ENCODE results near the gene ARHGEF28. TPM values are rescaled to one million over a fixed set of nuclear protein-coding genes. Genes with fewer than 3 reads are reported as not detected.

Gene ARHGEF28
- total RNA-seq, 1 experiment from 2014 or later: 6.1 TPM

- H3K9ac ChIP-seq (ENCODE audit: low read length): no peak overlapping the region
- no peaks in the 10 kb centered on the region for H3K4me1 ChIP-seq (ENCODE audit: control insufficient read depth in 1 of 2, insufficient read depth in 2 of 2, low read length in 2 of 2)
- intact Hi-C loops (cut with micrococcal nuclease): no loop called here
- no peaks in the 10 kb centered on the region for H3K79me2 ChIP-seq (ENCODE audit: insufficient read depth, low read length)
- no peaks in the 10 kb centered on the region for H4K20me1 ChIP-seq (ENCODE audit: insufficient read depth)
- no peak overlapping the region for H3K4me2 ChIP-seq (ENCODE audit: low read length)
- no peak overlapping the region for H3K27ac ChIP-seq (ENCODE audit: low read depth, low read length)
- H3K9me3 ChIP-seq (ENCODE audit: control insufficient read depth in 1 of 2, insufficient read depth in 1 of 2, low read depth in 1 of 2, low read length in 2 of 2): no peaks in the 10 kb centered on the region
- no peaks in the 10 kb centered on the region for H3K27me3 ChIP-seq (ENCODE audit: insufficient read depth, low read length)
- RAD21 ChIA-PET (ENCODE audit: low non-redundant PET in 1 of 2, low total read pairs in 2 of 2, uncharacterized antibody in 2 of 2, unreplicated experiment in 2 of 2): no interaction called here
- no peaks in the 10 kb centered on the region for H3K36me3 ChIP-seq (ENCODE audit: control insufficient read depth in 1 of 2, insufficient read depth in 2 of 2, low read length in 2 of 2)
- DNase-seq (ENCODE audit: low read depth, low spot score) (no peak), ATAC-seq (no peak)
- H3K9me2 ChIP-seq (ENCODE audit: insufficient read depth): no peaks in the 10 kb centered on the region
- CTCF ChIA-PET: no interaction called here
- no peak overlapping the region for H3K4me3 ChIP-seq (replicated peaks in 1 of 2; ENCODE audit: low read depth in 1 of 2, low read length in 2 of 2)
- TF ChIP-seq YY1 (IDR thresholded peaks at IDR 0.05; ENCODE audit: extremely low read depth, insufficient replicate concordance, low read depth, low read length) (no peak), SIN3A (IDR thresholded peaks at IDR 0.05; ENCODE audit: low read depth) (no peak), TCF7L2 (IDR thresholded peaks at IDR 0.05; ENCODE audit: borderline replicate concordance, extremely low read depth, insufficient read depth, insufficient read length) (no peak), EZH2 (IDR thresholded peaks at IDR 0.05) (no peak), ZFX (IDR thresholded peaks at IDR 0.05) (no peak), MAX (IDR thresholded peaks at IDR 0.05) (no peak), POLR2A (IDR thresholded peaks at IDR 0.05; ENCODE audit: borderline replicate concordance, extremely low read depth, insufficient read depth, insufficient read length) (no peak), FOSL1 (IDR thresholded peaks at IDR 0.05; ENCODE audit: low read depth) (no peak), CEBPB (IDR thresholded peaks at IDR 0.05; ENCODE audit: low read depth) (no peak), ZBTB33 (IDR thresholded peaks at IDR 0.05; ENCODE audit: extremely low read depth, insufficient replicate concordance, low read length) (no peak), EGR1 (IDR thresholded peaks at IDR 0.05; ENCODE audit: low read depth) (no peak), EZH2phosphoT487 (IDR thresholded peaks at IDR 0.05; ENCODE audit: borderline replicate concordance) (no peak), RAD21 (IDR thresholded peaks at IDR 0.05; ENCODE audit: low read depth) (no peak), ELF1 (IDR thresholded peaks at IDR 0.05; ENCODE audit: borderline replicate concordance, low read depth) (no peak), ZNF274 (IDR thresholded peaks at IDR 0.05; ENCODE audit: low read depth, low read length) (no peak)
- TF ChIP-seq, protein P1, sequence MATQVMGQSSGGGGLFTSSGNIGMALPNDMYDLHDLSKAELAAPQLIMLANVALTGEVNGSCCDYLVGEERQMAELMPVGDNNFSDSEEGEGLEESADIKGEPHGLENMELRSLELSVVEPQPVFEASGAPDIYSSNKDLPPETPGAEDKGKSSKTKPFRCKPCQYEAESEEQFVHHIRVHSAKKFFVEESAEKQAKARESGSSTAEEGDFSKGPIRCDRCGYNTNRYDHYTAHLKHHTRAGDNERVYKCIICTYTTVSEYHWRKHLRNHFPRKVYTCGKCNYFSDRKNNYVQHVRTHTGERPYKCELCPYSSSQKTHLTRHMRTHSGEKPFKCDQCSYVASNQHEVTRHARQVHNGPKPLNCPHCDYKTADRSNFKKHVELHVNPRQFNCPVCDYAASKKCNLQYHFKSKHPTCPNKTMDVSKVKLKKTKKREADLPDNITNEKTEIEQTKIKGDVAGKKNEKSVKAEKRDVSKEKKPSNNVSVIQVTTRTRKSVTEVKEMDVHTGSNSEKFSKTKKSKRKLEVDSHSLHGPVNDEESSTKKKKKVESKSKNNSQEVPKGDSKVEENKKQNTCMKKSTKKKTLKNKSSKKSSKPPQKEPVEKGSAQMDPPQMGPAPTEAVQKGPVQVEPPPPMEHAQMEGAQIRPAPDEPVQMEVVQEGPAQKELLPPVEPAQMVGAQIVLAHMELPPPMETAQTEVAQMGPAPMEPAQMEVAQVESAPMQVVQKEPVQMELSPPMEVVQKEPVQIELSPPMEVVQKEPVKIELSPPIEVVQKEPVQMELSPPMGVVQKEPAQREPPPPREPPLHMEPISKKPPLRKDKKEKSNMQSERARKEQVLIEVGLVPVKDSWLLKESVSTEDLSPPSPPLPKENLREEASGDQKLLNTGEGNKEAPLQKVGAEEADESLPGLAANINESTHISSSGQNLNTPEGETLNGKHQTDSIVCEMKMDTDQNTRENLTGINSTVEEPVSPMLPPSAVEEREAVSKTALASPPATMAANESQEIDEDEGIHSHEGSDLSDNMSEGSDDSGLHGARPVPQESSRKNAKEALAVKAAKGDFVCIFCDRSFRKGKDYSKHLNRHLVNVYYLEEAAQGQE (IDR thresholded peaks at IDR 0.05; ENCODE audit: low read depth): no peak
- TF ChIP-seq, protein P2, sequence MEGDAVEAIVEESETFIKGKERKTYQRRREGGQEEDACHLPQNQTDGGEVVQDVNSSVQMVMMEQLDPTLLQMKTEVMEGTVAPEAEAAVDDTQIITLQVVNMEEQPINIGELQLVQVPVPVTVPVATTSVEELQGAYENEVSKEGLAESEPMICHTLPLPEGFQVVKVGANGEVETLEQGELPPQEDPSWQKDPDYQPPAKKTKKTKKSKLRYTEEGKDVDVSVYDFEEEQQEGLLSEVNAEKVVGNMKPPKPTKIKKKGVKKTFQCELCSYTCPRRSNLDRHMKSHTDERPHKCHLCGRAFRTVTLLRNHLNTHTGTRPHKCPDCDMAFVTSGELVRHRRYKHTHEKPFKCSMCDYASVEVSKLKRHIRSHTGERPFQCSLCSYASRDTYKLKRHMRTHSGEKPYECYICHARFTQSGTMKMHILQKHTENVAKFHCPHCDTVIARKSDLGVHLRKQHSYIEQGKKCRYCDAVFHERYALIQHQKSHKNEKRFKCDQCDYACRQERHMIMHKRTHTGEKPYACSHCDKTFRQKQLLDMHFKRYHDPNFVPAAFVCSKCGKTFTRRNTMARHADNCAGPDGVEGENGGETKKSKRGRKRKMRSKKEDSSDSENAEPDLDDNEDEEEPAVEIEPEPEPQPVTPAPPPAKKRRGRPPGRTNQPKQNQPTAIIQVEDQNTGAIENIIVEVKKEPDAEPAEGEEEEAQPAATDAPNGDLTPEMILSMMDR (IDR thresholded peaks at IDR 0.05 in 2 of 3, conservative IDR thresholded peaks at IDR 0.05 in 1 of 3; ENCODE audit: borderline replicate concordance in 1 of 3, insufficient read depth in 1 of 3, low read depth in 2 of 3, low read length in 2 of 3): no peak
- H2AFZ ChIP-seq (ENCODE audit: low read depth, low read length, poor library complexity, severe bottlenecking): no peak overlapping the region
- no TSS peak for BruUV-seq (replicated peaks)
- POLR2A ChIA-PET: no interaction called here
Measured at GRCh38 chr5:73774924-73775323, 148.9 kb downstream of the ARHGEF28 start.
